Measurements from ENCODE around the gene CORO7. TPM values are rescaled to one million over a fixed set of nuclear protein-coding genes. Genes with fewer than 3 reads are reported as not detected.

CORO7 gene
- total RNA-seq, 1 experiment from 2014 or later: 14.3 TPM

GRCh38 chr16:4414187-4414917, 2.0 kb downstream of the CORO7 start:
- DNase-seq (no peak), ATAC-seq (no peak)
- TF ChIP-seq, protein P1, sequence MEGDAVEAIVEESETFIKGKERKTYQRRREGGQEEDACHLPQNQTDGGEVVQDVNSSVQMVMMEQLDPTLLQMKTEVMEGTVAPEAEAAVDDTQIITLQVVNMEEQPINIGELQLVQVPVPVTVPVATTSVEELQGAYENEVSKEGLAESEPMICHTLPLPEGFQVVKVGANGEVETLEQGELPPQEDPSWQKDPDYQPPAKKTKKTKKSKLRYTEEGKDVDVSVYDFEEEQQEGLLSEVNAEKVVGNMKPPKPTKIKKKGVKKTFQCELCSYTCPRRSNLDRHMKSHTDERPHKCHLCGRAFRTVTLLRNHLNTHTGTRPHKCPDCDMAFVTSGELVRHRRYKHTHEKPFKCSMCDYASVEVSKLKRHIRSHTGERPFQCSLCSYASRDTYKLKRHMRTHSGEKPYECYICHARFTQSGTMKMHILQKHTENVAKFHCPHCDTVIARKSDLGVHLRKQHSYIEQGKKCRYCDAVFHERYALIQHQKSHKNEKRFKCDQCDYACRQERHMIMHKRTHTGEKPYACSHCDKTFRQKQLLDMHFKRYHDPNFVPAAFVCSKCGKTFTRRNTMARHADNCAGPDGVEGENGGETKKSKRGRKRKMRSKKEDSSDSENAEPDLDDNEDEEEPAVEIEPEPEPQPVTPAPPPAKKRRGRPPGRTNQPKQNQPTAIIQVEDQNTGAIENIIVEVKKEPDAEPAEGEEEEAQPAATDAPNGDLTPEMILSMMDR (conservative IDR thresholded peaks at IDR 0.05; ENCODE audit: low read depth, low read length): no peak
- TF ChIP-seq EZH2phosphoT487 (IDR thresholded peaks at IDR 0.05; ENCODE audit: borderline replicate concordance, low read length) (no peak), EZH2 (IDR thresholded peaks at IDR 0.05; ENCODE audit: low read length, unreplicated experiment) (no peak)
- POLR2A ChIA-PET (ENCODE audit: unreplicated experiment): no interaction called here
- H3K27ac ChIP-seq (ENCODE audit: low read length): no peak overlapping the region
- H3F3A ChIP-seq (ENCODE audit: low read length, unreplicated experiment): no peaks in the 10 kb centered on the region
- H3K79me2 ChIP-seq (ENCODE audit: low read length): peaks cover 18% of the 10 kb centered on the region
- no peak overlapping the region for H2AFZ ChIP-seq (ENCODE audit: low read length)
- no peaks in the 10 kb centered on the region for H3K27me3 ChIP-seq (ENCODE audit: low read length)
- no peaks in the 10 kb centered on the region for H3K9me3 ChIP-seq (ENCODE audit: low read length)
- no peak overlapping the region for H3K4me3 ChIP-seq (ENCODE audit: low read length)
- peaks cover 23% of the 10 kb centered on the region; the same call in 1 of the 2 replicates for H4K20me1 ChIP-seq (ENCODE audit: low read length)
- intact Hi-C loops (cut with micrococcal nuclease): no loop called here
- BruUV-seq (replicated peaks): no TSS peak
- H3K36me3 ChIP-seq (ENCODE audit: low read depth, low read length): no peaks in the 10 kb centered on the region
- no peak overlapping the region for H3K4me2 ChIP-seq (ENCODE audit: low read length)
- no peaks in the 10 kb centered on the region for H3K9me2 ChIP-seq (replicated peaks; ENCODE audit: low read length)
- CTCF ChIA-PET: no interaction called here
- H3K4me1 ChIP-seq (ENCODE audit: insufficient read depth, low read length): peaks cover 22% of the 10 kb centered on the region
- H3K9ac ChIP-seq (ENCODE audit: low read length): no peak overlapping the region

DNA sequence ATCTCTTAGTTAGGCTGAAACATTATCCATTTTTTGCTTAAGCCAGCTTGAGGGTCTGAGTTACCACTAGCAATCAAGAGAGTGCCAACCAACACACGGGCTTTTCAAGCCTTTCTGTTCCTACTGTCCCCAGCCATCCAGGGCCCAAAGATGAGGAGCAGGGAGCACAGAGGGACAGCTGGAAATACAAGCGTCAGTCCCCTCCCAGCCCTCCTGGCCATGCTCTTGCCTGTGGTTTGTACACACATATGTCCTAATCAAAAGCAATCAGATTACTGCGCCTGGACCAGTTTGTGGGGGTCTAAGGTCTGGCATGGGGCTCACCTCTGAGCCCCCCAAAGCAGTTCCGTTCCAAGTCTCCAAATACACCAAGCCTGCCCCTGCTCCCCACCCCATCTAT, 3.5 kb downstream of the CORO7 start:
- intact Hi-C loops (cut with micrococcal nuclease): no loop called here
- Histone ChIP-seq H3K79me2 (ENCODE audit: low read length) (peaks cover 18% of the 10 kb centered on the region), H3K9me2 (replicated peaks; ENCODE audit: low read length) (no peaks in the 10 kb centered on the region), H3K4me3 (ENCODE audit: low read length) (no peak overlapping the region), H3K27ac (ENCODE audit: low read length) (no peak overlapping the region), H3K9ac (ENCODE audit: low read length) (no peak overlapping the region), H2AFZ (ENCODE audit: low read length) (no peak overlapping the region), H3F3A (ENCODE audit: low read length, unreplicated experiment) (no peaks in the 10 kb centered on the region), H4K20me1 (ENCODE audit: low read length) (peaks cover 23% of the 10 kb centered on the region; the same call in 1 of the 2 replicates), H3K4me1 (ENCODE audit: insufficient read depth, low read length) (peaks cover 27% of the 10 kb centered on the region), H3K4me2 (ENCODE audit: low read length) (no peak overlapping the region), H3K36me3 (ENCODE audit: low read depth, low read length) (no peaks in the 10 kb centered on the region), H3K9me3 (ENCODE audit: low read length) (no peaks in the 10 kb centered on the region), H3K27me3 (ENCODE audit: low read length) (no peaks in the 10 kb centered on the region)
- ATAC-seq: no peak
- DNase-seq: no peak
- BruUV-seq (replicated peaks): no TSS peak
- ChIA-PET POLR2A (ENCODE audit: unreplicated experiment) (no interaction called here), CTCF (no interaction called here)
- TF ChIP-seq EZH2phosphoT487 (IDR thresholded peaks at IDR 0.05; ENCODE audit: borderline replicate concordance, low read length): no peak
- TF ChIP-seq, protein P1 (conservative IDR thresholded peaks at IDR 0.05; ENCODE audit: low read depth, low read length): no peak
- TF ChIP-seq EZH2 (IDR thresholded peaks at IDR 0.05; ENCODE audit: low read length, unreplicated experiment): no peak

- no peak for DNase-seq
- Histone ChIP-seq H3K4me2 (ENCODE audit: low read length) (no peak overlapping the region), H3F3A (ENCODE audit: low read length, unreplicated experiment) (no peaks in the 10 kb centered on the region), H3K27ac (ENCODE audit: low read length) (no peak overlapping the region), H3K4me3 (ENCODE audit: low read length) (no peak overlapping the region), H3K36me3 (ENCODE audit: low read depth, low read length) (no peaks in the 10 kb centered on the region), H4K20me1 (ENCODE audit: low read length) (peaks cover 23% of the 10 kb centered on the region; the same call in 1 of the 2 replicates), H3K79me2 (ENCODE audit: low read length) (peaks cover 18% of the 10 kb centered on the region), H3K4me1 (ENCODE audit: insufficient read depth, low read length) (peaks cover 27% of the 10 kb centered on the region), H2AFZ (ENCODE audit: low read length) (no peak overlapping the region), H3K9me2 (replicated peaks; ENCODE audit: low read length) (no peaks in the 10 kb centered on the region), H3K27me3 (ENCODE audit: low read length) (no peaks in the 10 kb centered on the region), H3K9ac (ENCODE audit: low read length) (no peak overlapping the region), H3K9me3 (ENCODE audit: low read length) (no peaks in the 10 kb centered on the region)
- POLR2A ChIA-PET (ENCODE audit: unreplicated experiment): no interaction called here
- BruUV-seq (replicated peaks): no TSS peak
- CTCF ChIA-PET: interaction anchor here (0.5 kb wide), 1 partner anchor 9 kb away, joined by 3 read pairs; no protein-coding TSS in a partner anchor
- intact Hi-C loops (cut with micrococcal nuclease): no loop called here
- ATAC-seq: no peak
- TF ChIP-seq EZH2 (IDR thresholded peaks at IDR 0.05; ENCODE audit: low read length, unreplicated experiment) (no peak), EZH2phosphoT487 (IDR thresholded peaks at IDR 0.05; ENCODE audit: borderline replicate concordance, low read length) (no peak)
- TF ChIP-seq, protein P1 (conservative IDR thresholded peaks at IDR 0.05; ENCODE audit: low read depth, low read length): no peak
Measured at GRCh38 chr16:4412159-4412558, 4.2 kb downstream of the CORO7 start.
